GM10248 (cell line): ENCODE results near the gene JARID2.

ENCODE experiments used
- CTCF ChIA-PET: fragments of 300-600 bp; sonication (Branson Sonifier 250); formaldehyde crosslinking; extraction: SDS; loops from one replicate; lab custom pipeline; 2021; ENCODE audit warnings: antibody characterized with exemption; lab: Yijun Ruan, JAX
- POLR2A ChIA-PET: fragments of 350-650 bp; sonication (Branson Sonifier 250); formaldehyde crosslinking; extraction: SDS; loops from one replicate; lab custom pipeline; 2020; ENCODE audit warnings: antibody characterized with exemption; lab: Yijun Ruan, JAX
- DNase-seq: peaks from one replicate; pipeline ENCODE4 v3.0.0; 2012; ENCODE audit errors: extremely low spot score
- TF ChIP-seq, protein P1 (sequence below): IDR thresholded peaks from 2 replicates; pipeline ENCODE4 v1.5.1; 2012; ENCODE audit warnings: mild to moderate bottlenecking, low read depth; ENCODE audit errors: extremely low read depth, missing control alignments, control extremely low read depth

The JARID2 gene

DNA sequence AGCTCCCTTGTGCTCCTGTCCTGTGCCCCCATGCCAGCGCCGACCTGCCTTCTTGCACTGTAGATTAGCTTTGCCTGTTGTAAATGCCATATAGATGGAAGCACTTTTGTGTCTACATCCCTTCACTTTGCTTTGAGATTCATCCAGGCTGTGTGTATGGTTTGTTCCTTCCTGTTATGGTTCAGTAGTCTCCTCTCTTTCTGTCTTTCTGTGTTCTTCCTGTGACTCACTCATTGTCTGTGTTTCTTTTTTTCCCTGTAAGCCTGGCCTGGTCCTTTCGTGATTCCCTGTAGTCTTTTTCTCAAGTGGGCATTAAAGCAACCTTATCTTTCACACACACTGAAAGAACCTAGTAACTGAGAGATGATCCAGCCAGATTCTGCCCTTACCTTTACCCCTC, 66.6 kb downstream of the JARID2 start:
- ChIA-PET POLR2A (interaction anchor here (0.5 kb wide), 1 partner anchor 82 kb away, joined by 4 read pairs; no protein-coding TSS in a partner anchor), CTCF (interaction anchor here (1.2 to 1.3 kb wide), 2 partner anchors 13 to 109 kb away, joined by 3 to 4 read pairs; no protein-coding TSS in a partner anchor)
- DNase-seq = no peak
- TF ChIP-seq, protein P1, sequence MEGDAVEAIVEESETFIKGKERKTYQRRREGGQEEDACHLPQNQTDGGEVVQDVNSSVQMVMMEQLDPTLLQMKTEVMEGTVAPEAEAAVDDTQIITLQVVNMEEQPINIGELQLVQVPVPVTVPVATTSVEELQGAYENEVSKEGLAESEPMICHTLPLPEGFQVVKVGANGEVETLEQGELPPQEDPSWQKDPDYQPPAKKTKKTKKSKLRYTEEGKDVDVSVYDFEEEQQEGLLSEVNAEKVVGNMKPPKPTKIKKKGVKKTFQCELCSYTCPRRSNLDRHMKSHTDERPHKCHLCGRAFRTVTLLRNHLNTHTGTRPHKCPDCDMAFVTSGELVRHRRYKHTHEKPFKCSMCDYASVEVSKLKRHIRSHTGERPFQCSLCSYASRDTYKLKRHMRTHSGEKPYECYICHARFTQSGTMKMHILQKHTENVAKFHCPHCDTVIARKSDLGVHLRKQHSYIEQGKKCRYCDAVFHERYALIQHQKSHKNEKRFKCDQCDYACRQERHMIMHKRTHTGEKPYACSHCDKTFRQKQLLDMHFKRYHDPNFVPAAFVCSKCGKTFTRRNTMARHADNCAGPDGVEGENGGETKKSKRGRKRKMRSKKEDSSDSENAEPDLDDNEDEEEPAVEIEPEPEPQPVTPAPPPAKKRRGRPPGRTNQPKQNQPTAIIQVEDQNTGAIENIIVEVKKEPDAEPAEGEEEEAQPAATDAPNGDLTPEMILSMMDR = no peak

DNA sequence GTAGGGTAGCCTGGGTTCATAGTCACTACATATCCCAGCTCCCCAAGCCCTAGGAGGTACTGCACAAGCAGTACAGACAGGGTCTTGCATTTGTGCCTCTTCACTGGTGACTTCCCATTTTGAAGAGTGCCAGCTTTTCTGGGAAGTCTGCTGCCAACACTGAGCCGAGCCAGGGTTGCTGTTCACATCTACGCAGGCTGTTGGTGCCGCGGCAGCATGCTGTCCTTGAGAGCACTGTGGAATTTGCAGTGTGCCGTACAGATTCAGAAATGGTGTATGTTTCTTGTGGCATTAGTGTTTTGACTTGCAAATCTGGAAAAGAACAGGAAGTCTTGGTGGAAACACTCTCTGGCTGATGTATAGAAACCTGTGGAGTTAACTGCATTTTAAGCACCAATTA, 67.5 kb downstream of the JARID2 start:
- CTCF ChIA-PET = interaction anchor here (1.3 to 1.4 kb wide), 2 partner anchors 10 to 49 kb away, joined by 3 to 5 read pairs; no protein-coding TSS in a partner anchor

DNA sequence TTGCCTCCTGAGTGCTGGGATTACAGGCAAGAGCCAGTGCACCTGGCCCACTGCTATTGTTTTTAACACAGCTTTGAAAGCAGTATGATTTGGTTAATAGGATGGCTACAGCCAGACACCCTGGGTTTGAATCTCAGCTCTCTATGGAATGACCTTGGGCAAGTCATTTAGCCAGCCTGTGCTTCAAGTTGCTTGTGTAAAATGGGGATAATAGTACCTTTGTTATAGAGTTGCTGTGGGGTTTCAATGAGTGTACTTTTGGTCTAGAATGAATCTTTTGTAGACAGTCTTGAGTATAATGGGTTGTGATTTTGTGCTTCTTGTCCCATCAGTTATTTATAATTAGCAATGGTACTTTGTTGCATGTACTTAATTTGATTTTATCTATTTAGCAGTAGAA, 70.9 kb downstream of the JARID2 start:
- no peak for DNase-seq
- ChIA-PET POLR2A (no interaction called here), CTCF (interaction anchor here (1.1 to 2.5 kb wide), 5 partner anchors 9 to 71 kb away, joined by 3 to 7 read pairs (median 4); no protein-coding TSS in a partner anchor)
- TF ChIP-seq, protein P1 = no peak

More for the DNA sequence above, 67.5 kb downstream of the JARID2 start:
- no peak for DNase-seq
- TF ChIP-seq, protein P1 = no peak
- POLR2A ChIA-PET = no interaction called here

DNA sequence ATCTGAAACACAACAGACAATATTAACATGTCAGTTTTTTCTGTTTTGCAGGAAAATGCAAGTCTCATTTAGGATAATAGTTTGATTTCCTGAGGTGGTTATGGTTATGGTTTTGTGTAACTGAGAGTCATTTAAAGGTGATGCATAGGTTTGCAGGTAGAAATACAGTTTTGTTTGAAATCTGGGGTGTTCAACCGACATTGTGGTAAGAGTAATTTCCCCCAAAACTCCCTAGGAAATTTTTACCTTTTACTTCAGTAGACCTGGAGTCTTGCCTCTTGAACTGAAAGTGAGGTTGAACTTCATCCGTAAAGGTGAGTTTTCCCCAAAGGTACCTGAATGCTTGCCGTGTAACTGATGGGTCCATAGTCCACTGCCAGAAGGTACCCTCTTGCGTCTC, 71.4 kb downstream of the JARID2 start:
- TF ChIP-seq, protein P1 = no peak
- ChIA-PET CTCF (interaction anchor here (0.7 to 2.5 kb wide), 7 partner anchors 9 to 51 kb away, joined by 3 to 7 read pairs (median 4); no protein-coding TSS in a partner anchor), POLR2A (no interaction called here)
- no peak for DNase-seq

DNA sequence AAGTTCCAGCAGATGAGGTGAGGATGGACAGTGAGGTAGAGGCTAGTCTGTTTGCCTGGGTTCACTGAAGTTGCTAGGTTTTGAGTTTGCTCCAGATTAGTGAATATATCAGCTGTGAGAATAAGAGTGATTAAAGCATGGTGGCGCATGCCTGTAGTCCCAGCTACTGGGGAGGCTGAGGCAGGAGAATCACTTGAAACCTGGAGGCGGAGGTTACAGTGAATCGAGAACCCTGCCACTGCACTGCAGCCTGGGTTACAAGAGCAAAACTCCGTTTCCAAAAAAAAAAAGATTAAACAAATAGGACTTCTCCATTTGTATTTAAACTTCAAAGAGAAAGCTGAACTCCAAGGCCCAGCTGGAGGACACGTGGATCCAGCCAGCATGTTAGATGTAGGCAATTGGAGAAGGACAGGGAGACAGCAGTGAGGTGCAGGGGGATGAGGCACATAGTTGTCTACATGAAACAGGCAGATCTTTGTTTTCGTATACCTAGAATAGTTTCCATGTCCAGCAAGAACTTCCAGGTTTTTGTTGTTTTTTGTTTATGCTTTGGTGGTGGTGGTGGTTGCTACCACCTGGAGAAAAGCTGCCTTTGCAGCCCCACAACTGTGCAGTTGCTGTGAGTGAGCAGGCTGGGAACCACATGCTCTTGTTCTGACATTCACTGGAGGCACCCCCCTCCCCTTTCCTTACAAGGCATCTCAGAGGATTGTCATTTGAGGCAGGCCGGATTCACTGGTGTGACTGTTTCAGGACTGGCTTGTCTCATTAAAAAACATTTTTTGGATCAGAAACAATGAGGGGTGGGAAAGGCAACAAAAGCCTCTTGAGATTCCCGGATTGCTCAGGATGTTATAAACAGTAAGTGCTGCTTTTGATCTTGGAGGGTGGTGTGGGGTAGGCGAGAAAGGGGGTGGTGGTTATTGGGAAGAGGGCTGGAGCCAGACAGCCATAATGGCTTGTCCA, 72.3 kb downstream of the JARID2 start:
- no peak for DNase-seq
- ChIA-PET POLR2A (interaction anchor here (0.6 to 2.0 kb wide), 2 partner anchors 10 to 116 kb away, joined by 4 to 5 read pairs; no protein-coding TSS in a partner anchor), CTCF (interaction anchor here (0.7 to 2.5 kb wide), 7 partner anchors 9 to 43 kb away, joined by 3 to 7 read pairs (median 3); no protein-coding TSS in a partner anchor)
- TF ChIP-seq, protein P1 = no peak

DNA sequence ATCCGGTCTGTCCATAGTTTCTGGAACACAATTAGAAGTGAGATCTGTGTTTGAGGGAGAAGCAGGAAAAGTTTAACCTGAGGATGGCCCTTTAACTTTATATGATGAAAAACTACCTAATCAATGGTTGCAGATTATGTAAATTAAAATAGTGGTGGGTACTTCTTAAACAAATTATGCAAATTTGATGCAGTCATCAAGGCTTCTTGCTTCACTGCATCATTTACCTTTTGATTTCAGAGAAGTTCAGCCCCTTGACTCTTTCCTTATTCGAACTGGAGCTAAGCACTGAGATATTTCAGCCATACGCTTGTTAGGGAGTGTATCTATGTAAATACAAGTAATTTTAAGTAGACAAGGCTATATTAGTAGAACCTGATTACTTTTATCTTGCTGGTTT, 73.8 kb downstream of the JARID2 start:
- CTCF ChIA-PET = interaction anchor here (1.1 to 1.7 kb wide), 4 partner anchors 10 to 45 kb away, joined by 3 to 8 read pairs (median 4); no protein-coding TSS in a partner anchor
- TF ChIP-seq, protein P1 = no peak
- POLR2A ChIA-PET = interaction anchor here (2.0 kb wide), 1 partner anchor 9 kb away, joined by 5 read pairs; no protein-coding TSS in a partner anchor
- DNase-seq = no peak
